SK-N-SH (cell line): ENCODE data around the gene NBPF15.
"Not testable (repeated sequence)": the region's sequence is repeated elsewhere in the genome, so short reads cannot be mapped to it uniquely, and the experiment has no call there.

ENCODE experiments used
- CTCF ChIP-seq: fragments of 200-600 bp; sonication (generic); IDR thresholded peaks from 2 replicates; pipeline ENCODE4 v1.6.1; 2017; ENCODE audit warnings: antibody characterized with exemption, mild to moderate bottlenecking, moderate library complexity
- ELF1 ChIP-seq: IDR thresholded peaks from 2 replicates; pipeline ENCODE4 v1.4.0; 2012
- EP300 ChIP-seq, 2 experiments: IDR thresholded peaks; 2 replicates each; pipeline versions ENCODE4 v1.4.0 to v1.6.1; 2012; ENCODE audit warnings: borderline replicate concordance in 1 of 2, low read depth in 1 of 2, low read length in 1 of 2
- EZH2phosphoT487 ChIP-seq: fragments of 200-600 bp; sonication (generic); IDR thresholded peaks from 2 replicates; pipeline ENCODE4 v1.6.1; 2017; ENCODE audit warnings: low read depth, mixed run types, mild to moderate bottlenecking, antibody characterized with exemption, moderate library complexity, borderline replicate concordance
- JUND ChIP-seq: IDR thresholded peaks from 2 replicates; pipeline ENCODE4 v1.4.0; 2012
- NRF1 ChIP-seq: IDR thresholded peaks from 2 replicates; pipeline ENCODE4 v1.6.1; 2012; ENCODE audit warnings: low read depth, mild to moderate bottlenecking, low read length
- POLR2AphosphoS5 ChIP-seq: IDR thresholded peaks from 2 replicates; pipeline ENCODE4 v1.6.1; 2012; ENCODE audit warnings: low read depth, low read length
- RAD21 ChIP-seq: IDR thresholded peaks from 2 replicates; pipeline ENCODE4 v1.6.1; 2012; ENCODE audit warnings: mild to moderate bottlenecking, low read length
- USF1 ChIP-seq: IDR thresholded peaks from 2 replicates; pipeline ENCODE4 v1.4.0; 2012; ENCODE audit warnings: low read depth, borderline replicate concordance

- not testable (repeated sequence) for TF ChIP-seq CTCF; POLR2AphosphoS5; ELF1; NRF1; RAD21; EZH2phosphoT487; EP300 (IDR thresholded peaks at IDR 0.05; ENCODE audit: borderline replicate concordance in 1 of 2, low read depth in 1 of 2, low read length in 1 of 2); USF1; JUND
These were observed 49.4 kb downstream of the NBPF15 start for GRCh38 chr1:144412068-144412471.
